Midbrain (tissue), 1 donor: ENCODE results near the gene EI24.

Source experiments
- DNase-seq: peaks from one replicate; lab custom pipeline; 2025; lab: John Stamatoyannopoulos, UW

EI24 gene

GRCh38 chr11:125579811-125580210 lies 10.5 kb downstream of the EI24 start:
- no peak for DNase-seq

GRCh38 chr11:125583496-125583895 lies 14.2 kb downstream of the EI24 start:
- DNase-seq: peak; percentile 30

GRCh38 chr11:125585487-125585886 lies 16.2 kb downstream of the EI24 start:
- no peak for DNase-seq

GRCh38 chr11:125586623-125587022 lies 17.3 kb downstream of the EI24 start:
- no peak for DNase-seq

- DNase-seq: no peak
Observed at GRCh38 chr11:125587480-125587879, 18.2 kb downstream of the EI24 start.

GRCh38 chr11:125588505-125588904 lies 19.2 kb downstream of the EI24 start:
- no peak for DNase-seq

GRCh38 chr11:125591649-125592304 lies 22.5 kb downstream of the EI24 start:
- DNase-seq: peak; percentile 50

- DNase-seq: peak; percentile 100
Observed at GRCh38 chr11:125592305-125593113, 23.2 kb downstream of the EI24 start, which contains the start of gene STT3A. Gene STT3A, plus strand, starts transcription at chr11:125592852. Its CDS starts 3,064 bp downstream, at chr11:125595916.

GRCh38 chr11:125593114-125593820 lies 24.0 kb downstream of the EI24 start:
- DNase-seq: no peak

- DNase-seq: no peak
Observed at GRCh38 chr11:125594958-125595357, 25.7 kb downstream of the EI24 start.

- DNase-seq: no peak
Observed at GRCh38 chr11:125600663-125601062, 31.4 kb downstream of the EI24 start.

- DNase-seq: no peak
Observed at GRCh38 chr11:125603207-125603606, 33.9 kb downstream of the EI24 start.

GRCh38 chr11:125605417-125605816 lies 36.1 kb downstream of the EI24 start:
- no peak for DNase-seq

- no peak for DNase-seq
Observed at GRCh38 chr11:125609545-125609944, 40.3 kb downstream of the EI24 start.

- DNase-seq: no peak
Observed at GRCh38 chr11:125618383-125618782, 49.1 kb downstream of the EI24 start.

GRCh38 chr11:125621995-125622394 lies 52.7 kb downstream of the EI24 start:
- DNase-seq: no peak

- DNase-seq: no peak
Observed at GRCh38 chr11:125623064-125623463, 53.8 kb downstream of the EI24 start.

GRCh38 chr11:125624756-125625213 lies 55.5 kb downstream of the EI24 start, which contains the start of gene CHEK1:
Gene CHEK1, plus strand, starts transcription at chr11:125625163. Its CDS starts 1,606 bp downstream, at chr11:125626769.
- DNase-seq: no peak

GRCh38 chr11:125625225-125625629 lies 56.0 kb downstream of the EI24 start:
- DNase-seq: no peak

- DNase-seq: peak; percentile 92
Observed at GRCh38 chr11:125625630-125626287, 56.5 kb downstream of the EI24 start.

GRCh38 chr11:125626288-125626950 lies 57.1 kb downstream of the EI24 start:
- DNase-seq: no peak
